Activated naive CD8-positive, alpha-beta T cell treated with anti-CD3 and anti-CD28 coated beads, Interleukin-2, amount 50 U/mL, for 16 hours (primary cell): ENCODE results near the gene SMYD3.

Source experiments
- DNase-seq: peaks from one replicate; pipeline ENCODE4 v3.0.0-alpha.2; 2020; ENCODE audit warnings: low read depth, low spot score

Gene SMYD3

DNA sequence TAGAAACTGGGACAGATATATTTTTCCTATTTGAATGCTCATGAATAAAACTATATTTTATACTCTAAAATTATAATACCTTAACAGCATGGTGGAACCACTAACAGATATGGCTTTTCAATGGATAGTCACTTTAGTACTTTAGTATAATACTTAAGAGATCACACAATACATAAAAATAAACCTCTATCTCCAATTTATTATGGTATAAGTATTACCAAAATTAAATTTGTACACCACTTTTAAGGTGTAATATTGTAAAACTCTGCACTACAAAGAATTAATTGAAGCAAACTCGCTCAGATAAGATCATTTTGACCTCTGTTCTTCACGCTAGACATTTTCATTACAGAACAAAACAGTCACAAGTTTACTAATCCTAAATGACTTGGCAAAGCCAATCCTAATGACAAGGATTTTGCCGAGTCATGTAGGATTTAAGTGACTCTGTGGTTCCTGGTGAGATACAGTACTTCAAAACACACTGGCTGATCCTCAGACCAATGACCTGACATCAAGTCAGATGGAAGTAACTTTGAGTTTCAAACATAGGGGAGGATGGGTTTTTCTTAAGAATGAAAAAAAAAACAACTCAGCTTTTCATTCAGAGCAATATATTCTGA, 200.6 kb downstream of the SMYD3 start:
- DNase-seq = no peak

- DNase-seq = no peak
Observed at GRCh38 chr1:246304484-246305259, 202.4 kb downstream of the SMYD3 start.

DNA sequence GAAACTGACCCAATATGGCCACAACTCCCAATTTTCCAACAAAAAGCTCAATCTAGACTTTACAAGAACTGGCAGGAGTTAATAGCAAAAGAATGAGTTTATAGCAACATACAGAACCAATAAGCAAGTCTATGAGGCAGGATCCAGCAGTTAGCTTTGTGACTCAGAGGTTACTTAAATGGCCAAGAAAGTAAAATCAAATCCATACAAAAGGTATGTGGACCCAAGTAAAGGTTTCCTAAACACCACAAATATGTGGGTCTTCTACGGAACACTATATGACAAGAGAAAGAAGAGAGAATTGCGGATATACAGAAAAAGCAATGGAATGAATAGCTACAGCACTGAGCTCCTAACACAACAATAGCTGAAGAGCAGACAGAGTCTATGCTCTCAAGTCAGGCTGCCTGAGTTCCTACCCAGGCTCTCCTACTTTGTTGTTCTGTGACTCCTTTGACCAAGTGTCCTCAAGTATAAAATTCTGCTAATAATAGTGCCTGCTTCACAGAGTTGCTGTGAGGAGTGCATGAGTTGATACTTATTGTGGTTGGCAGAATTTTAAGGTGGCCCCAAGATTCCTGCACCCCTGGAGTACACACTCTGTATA, 204.3 kb downstream of the SMYD3 start:
- DNase-seq = no peak

GRCh38 chr1:246302251-246302625, 204.8 kb downstream of the SMYD3 start:
- DNase-seq = no peak

DNA sequence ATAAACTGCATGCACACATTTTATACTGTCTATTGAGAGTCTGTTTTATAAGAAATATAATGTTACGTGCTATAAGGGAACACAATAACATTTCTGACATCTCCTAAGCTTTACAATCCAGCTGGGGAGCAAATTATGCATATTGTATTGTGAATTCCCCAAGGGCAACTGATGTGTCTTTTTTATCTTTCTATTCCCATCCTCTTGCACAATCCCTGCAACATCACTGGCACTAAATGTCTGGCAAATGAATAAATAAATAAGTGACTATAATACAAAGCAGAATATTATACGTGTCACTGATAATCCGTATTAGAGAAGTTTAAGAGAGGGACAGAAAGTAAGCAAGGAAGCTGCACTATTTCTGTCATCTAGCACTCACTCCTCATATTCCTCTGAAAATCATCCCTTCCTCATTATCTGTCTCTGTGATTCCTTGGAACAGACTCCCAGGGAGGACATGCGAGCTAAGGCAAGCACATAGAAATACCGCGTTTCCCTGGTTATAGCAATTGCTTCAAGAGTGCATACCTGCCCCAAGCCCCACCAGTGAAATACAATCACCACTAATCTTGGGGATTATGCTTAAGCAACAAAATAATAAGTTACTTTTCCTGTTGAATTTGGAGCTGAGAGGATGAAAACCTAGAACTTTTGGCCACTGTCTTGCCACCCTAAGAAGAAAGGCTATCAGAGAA, 205.4 kb downstream of the SMYD3 start:
- no peak for DNase-seq

- DNase-seq = no peak
Observed at GRCh38 chr1:246300626-246301549, 206.2 kb downstream of the SMYD3 start.

DNA sequence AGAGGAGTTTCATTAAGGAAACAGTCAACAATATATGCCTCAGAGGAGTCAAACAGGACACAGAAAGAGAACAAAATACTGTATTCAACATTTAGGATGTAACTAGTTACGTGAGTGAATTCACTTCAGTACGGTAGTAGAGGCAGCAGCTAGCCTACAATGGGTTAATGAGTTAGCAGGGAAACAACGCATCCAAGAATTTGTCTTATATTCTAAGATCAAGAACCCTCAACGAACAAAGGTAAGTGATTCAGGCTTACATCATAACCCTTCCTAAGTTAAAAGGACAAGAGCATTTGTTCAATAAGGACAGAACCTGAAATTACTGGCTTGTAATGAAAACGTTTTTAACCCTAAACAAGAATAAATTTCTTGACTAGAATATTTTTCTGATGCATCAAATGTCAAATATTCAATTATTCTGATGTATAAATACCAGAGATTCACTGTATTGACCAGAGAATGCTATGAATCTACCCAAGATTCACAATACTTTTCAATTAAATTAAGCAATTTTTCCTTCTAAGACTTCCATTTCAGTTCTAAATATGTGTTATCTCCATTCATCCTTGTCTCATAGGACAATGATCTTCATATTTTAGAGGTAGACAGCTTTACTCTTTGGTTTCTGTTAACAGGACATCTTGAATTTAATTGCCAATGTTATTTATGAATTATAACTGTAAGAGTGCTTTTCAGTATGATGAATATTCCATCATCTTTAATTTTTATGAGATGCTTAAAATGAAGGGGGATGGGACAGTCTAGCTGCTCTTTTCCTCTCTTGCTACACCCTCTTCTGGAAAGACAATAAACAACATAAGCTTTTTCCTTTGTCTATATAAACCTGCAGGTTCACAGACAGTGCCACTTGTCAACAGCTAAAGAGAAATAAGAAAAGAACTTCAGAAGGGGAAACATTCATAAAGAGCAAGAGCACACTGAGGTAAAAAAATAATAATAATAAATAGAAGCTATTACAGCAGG, 209.5 kb downstream of the SMYD3 start:
- no peak for DNase-seq

DNA sequence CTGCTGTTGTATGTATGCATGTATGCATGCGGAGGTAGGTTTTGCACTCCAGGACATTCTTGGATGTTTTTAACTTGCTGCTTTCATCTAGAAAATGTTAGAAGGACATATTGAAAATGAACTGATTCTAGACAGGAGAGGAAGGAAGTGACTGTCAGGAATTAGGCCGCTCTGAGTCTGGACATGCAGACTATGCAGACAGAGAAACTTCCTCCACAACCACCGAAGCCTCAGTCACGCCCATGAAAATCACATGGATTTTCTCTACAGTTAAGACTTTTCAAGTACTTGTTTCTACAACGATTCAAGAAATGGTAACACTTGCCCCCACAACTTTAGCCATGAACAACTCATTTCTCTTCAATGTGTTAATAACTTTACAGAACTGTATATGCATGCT, 211.1 kb downstream of the SMYD3 start:
- DNase-seq = no peak

- no peak for DNase-seq
Observed at GRCh38 chr1:246295340-246295739, 211.7 kb downstream of the SMYD3 start.

GRCh38 chr1:246294263-246294662, 212.8 kb downstream of the SMYD3 start:
- no peak for DNase-seq

- no peak for DNase-seq
Observed at GRCh38 chr1:246293366-246294121, 213.5 kb downstream of the SMYD3 start.

DNA sequence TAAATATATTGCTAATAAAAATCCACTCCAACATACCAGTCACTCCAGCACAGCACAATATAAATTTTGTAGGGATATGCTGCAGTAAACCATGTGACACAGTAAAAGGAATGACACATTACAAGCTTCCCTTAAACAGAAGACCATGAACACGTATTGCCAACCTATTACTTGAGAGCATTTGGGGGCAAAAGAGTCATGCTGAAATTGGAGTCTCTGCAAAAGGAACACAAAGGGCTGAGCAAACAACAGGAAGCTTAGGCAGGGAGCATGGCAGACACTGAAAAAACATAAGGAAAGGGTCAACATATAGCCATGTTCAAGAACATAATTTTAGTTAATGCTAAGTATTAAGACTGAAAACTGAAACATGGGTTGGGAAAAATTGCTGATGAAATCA, 214.5 kb downstream of the SMYD3 start:
- no peak for DNase-seq

DNA sequence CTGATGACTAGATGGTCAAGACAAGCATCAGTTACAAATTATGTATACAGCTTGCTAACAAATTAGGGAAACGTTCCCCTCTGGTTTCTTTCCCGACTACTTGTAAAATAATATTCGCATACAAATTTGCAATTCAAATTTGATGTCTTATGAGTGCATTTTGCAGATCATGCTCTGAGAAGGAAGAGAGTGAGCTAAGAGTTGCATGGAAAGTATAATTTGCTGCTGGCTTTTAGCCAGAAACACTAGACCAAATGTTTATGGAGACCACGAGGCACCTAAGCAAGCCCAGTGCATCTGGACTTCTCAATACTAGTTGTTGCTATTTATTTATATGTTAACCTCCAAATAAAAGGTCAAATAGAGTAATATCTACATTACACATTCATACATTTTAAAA, 216.0 kb downstream of the SMYD3 start:
- DNase-seq = no peak

- no peak for DNase-seq
Observed at GRCh38 chr1:246283771-246284410, 223.2 kb downstream of the SMYD3 start.

DNA sequence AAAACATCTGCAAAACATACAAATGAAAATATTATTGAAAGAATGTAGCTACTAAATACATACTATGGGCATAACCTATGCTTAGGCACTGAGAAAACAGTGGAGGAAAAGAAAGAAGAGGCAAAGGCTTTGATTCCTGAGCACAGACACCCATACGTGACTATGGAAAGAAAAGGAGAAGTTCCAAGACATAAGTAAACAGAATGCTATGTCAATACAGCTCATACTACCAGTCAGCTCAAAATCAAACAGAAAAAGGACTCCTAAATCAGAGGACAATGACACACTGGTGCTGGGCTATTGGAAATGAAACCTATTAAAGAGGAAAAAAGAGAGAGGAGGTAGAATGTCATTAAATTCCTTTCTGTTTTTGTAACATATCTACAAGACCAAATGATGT, 225.4 kb downstream of the SMYD3 start:
- no peak for DNase-seq

DNA sequence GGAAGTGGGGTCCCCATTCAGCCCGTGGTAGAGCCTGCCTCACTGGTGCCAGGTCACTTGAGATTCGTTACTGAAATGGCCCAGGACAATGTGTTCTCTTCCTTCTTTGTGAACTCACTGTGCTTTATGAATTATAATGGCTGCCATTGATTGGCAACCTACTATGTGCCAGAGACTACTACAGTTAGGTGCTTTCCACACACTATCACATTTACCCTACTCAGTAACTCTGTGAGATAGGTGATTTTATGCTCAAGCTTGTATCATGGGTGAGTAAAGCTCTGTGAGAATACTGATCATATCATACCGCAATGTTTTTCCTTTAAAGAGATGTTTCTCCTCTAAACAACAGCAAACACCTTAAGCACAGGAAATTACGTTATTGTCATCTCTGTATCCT, 225.9 kb downstream of the SMYD3 start:
- DNase-seq = no peak

- no peak for DNase-seq
Observed at GRCh38 chr1:246280551-246280950, 226.5 kb downstream of the SMYD3 start.

GRCh38 chr1:246279402-246279801, 227.7 kb downstream of the SMYD3 start:
- no peak for DNase-seq

DNA sequence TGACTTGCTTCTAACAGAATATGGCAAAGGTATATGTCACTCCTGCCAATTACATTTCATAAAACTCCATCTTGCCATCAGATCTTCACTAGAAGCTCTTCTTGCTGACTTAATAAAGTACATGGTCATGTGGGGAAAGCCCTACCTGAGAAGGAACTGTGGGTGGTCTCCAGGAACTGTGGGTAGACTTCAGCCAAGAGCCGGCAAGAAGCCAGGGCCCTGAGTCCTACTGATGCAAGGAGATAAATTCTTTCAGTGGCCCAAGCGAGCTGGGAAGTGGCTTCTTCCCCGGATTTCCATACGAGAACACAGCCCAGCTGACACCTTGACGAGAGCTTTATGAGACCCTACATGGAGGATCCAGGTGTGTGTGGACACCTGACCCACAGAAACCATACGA, 228.7 kb downstream of the SMYD3 start:
- no peak for DNase-seq
